ENCODE data around the gene CNTNAP2. TPM values are rescaled to one million over a fixed set of nuclear protein-coding genes. Genes with fewer than 3 reads are reported as not detected.

The CNTNAP2 gene
- polyA plus RNA-seq, 10 donors: 5.6 to 19.6 (median 11.4) TPM

DNA sequence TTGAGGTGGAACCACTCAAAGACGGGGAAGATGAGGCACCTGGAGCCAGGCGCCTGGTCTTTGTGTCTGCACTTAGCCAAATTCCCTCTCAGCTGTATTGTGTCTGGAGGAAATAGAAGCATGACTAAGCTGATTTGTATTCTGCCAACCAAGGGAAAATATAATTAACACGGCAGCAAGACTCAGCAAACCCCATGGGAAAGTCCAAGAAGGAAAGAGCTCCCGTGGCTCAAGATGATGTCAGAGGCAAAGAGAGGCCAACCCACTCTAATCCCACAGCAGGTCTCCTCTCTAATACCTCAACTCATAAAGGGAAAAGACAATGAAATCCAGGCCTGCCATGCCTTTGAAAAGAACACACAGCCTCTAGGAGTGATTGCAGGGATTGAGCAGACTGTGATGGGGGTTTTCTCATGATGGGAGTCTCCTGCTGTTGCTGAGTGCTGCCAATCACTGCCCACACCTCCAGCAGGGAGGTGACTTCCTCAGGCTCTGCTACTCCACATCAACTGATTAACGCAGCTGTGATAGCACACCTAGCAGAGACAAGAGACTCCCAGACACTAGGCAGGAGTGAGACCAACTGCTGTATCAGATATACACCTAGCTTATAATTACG lies 2218.5 kb downstream of the CNTNAP2 start:
- peak in 1 of 3 donors; percentile 64 for DNase-seq

DNA sequence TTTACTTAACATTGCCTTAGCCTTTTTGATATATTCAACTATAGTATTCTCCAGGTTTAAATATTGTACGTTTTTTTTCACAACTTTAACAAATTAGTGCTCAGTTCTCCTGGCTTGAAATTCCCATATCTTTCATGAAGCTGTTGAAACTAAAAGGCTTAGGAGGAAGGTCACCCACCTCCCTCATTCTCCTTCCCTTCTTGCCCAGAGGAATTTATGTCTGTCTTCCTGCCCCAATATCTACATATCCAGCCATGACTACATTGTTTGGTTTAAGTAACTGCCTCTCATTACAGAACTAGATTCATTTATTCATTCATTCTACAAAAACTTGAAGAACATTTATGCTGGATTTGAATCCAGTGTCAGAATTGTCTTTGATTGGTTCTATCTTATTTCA lies 2219.2 kb downstream of the CNTNAP2 start:
- DNase-seq: no peak

DNA sequence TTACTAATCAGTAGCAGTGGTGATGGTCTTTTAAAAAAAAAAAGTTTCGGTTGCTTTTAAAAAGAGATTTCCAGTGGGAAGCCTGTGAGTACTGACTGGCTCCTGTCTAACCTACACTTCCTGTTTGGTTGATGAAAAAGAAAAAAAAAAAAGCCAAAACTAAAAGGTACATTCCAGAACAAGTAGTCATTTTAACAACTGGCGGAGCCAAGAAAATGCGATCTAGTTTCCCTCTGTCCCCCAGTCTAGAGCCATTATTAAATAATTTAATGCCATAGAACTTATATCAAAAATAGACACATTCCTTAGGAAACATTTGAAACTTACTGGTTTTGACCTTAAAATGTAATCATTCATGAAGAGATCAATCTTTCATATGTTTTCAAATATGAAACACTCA lies 2219.8 kb downstream of the CNTNAP2 start:
- no peak for DNase-seq

DNA sequence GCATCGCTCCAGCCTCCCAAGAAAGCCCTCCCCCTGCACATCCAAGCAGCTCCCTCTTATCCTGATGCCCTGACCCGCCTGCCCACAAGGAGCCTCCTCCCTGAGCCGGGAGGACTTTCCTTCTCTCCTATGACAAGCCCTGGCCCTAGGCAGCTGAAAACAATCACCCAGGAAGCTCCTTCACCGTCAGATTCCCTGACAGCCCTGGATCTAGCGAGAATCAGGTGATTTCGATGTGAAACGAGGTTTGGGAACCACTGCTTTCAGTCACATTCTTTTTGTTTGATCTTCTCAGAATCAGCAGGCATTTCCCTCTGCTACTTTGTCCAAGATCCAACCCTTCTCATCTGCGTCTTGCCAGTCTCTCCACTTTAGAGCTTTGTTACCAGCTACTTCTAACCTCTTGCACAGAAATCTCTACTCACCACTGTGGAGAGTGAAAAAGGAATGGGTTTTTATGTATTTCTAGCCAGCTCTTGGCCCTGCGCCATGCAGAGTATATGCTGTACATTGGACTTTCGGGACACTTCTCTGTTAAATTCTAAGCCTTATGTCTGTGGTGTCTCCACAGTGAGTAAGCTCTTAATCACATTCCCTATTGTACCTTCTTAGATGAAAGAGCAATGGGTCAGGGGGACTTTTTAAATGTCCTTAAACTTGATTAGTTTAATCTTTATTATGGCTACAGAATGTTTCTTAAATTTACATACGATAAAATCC lies 2220.8 kb downstream of the CNTNAP2 start:
- DNase-seq: no peak

DNA sequence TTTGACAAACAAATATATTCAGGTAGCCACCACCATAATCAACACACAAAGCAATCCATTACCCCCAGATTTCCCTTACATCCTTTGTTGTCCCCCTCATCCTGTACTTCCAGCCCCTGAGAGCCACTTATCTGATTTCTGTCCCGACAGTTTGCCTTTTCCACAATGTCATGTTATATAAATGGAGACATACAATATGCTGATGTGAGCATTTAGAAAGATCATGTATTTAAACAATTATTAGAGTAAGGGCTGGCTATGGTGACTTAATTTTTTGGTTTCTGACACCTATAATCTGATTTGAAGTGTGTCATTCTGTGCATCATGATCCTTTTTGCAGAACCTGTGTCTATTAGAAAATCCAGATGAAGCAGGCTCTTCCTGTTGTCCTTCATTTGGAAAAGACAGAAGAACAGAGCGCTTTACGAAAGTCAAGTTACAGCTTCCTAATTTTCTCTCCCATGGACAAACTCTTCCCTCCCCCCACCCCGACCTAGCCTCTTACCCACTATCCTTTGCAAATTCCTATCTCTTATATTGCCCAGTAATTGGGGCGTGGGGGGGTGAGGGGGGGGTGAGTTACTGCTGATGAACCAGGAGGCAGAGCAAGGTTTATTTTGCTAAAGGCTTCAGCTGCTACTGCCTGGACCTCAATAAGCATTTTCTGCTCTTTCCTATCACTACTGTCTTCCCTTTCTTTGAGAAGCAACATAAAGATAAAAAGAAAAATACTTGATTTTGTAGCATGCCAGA lies 2221.6 kb downstream of the CNTNAP2 start:
- DNase-seq: no peak

DNA sequence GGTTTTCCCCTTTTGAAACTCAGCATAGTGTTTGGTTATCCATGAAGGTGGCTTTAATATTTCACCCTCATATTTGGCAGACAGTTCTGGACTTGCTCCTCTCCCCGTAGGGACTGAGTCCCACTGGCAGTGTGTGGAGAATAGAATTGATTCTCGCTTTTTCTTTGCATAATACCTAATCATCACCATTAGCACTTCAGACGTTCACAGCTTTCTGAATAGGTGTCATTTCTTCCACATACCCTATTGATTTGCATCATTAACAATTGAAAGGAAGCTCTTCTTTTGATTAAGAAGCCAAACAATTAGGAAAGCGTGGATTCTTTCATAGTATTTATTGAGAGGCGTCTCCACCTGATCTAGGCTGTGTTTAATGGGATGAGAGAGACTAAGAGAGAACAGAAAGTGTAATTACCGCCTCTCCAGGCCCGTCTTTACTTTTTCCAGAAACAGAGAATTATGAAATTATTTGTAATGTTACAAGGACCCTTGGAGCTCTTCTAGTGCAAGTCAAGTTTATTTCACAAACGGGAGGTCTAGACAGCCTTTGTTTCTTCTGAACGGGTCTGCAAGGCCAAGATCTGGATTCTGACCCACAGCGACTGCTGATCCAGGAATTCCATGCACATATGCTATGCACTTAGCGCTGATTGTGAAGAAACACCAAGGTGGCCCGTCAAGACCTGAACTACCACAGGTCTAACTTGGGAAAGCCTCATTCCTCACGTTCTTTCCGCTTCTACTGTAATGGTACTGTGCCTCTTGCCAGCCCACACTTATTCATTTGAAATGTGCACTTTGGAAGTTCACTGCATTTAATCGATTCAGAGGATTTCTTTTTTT lies 2224.1 kb downstream of the CNTNAP2 start:
- no peak for DNase-seq

DNA sequence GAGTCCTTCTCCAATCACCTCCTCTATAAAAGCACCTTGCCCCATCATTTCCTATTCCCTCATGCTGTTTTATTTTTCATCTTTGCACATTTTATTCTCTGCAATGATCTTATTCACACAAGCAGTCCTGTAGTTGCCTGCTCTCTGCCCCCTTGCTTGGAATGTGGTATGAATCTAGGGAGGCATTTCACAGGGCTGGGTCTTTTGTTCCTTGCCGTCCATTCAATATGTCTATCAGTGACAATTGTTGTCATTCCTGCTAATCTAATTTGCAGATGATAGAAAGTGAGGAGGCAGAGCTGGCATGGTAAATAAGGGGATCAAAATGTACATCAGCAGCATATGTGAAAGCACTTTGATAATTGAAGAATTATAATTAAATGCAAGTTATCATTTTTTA lies 2227.8 kb downstream of the CNTNAP2 start:
- DNase-seq: no peak

DNA sequence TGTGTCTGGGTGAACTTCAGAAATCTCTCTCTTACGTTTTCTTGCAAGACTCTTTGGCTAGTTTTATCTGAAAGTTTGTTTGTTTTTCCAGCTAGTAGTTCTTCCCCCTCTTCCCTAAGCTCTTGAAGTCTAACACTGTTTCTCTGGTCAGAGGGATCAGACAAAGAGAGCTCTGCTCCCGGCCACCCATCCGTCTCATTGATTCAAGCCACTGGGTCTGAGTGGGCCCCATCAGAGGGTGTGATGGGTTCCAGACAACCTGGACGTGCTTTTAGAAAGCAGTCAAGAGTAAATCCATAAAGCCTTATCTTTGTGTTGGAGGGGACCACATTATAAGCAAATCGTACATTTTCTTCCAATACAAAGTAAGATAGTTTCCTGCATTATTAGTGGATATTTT lies 2231.4 kb downstream of the CNTNAP2 start:
- DNase-seq: no peak

DNA sequence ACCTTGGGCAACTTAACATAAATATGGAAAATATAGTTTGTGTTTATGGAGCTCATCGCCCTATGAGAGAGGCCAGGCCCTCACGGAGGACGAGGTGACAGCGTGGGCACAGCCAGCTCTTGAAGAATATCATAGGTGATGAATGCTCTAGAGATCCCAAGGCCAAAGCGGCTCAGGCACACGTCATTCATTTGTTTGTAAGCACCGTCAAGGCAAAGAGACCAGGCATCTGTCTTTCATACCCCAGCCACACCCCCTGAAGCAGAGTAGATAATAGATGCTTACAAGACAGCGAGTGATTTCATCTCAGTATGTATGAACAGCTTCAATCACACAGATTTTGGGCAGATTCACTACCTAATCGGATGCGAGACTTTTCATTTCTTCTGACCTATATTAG lies 2231.9 kb downstream of the CNTNAP2 start:
- DNase-seq: no peak

DNA sequence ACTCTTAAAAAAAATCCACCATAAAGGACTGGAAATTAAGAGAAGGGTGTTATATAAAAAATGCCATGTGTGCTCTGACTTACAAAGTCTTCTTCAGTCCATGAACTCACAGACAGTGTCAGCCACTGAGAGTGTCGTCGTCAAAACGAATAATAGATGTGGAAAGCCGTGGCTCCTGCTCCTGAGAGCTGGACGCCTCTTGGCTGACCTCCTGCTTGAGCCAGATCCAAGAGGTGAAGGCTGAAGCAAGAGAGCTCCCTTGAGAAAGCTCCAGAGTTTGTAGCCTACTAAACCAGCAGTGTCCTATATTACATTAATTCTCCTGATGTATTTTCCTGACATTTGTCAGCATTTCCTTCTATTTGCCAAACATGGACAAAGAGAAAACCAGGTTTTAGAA lies 2239.7 kb downstream of the CNTNAP2 start:
- DNase-seq: peak; percentile 80 to 95 (median 92)

DNA sequence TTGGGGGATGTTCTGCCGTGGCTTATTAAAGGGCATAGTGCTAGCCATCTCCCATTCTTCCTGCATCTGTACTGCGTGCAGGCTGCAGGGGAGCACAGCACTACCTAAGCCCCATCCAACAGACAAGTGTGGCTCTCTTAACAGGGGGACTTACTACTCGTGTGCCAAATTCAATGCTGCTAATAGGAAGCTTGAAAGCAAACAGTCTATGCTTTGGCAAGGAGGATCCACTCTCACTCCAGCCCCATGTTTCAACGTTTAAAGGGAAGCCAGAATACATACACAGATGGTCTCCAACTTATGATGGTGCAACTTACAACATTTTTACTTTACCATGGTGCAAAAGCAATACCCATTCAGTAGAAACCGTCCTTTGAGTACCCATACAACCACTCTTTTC lies 2245.9 kb downstream of the CNTNAP2 start:
- DNase-seq: peak in 1 of 3 donors; percentile 59

DNA sequence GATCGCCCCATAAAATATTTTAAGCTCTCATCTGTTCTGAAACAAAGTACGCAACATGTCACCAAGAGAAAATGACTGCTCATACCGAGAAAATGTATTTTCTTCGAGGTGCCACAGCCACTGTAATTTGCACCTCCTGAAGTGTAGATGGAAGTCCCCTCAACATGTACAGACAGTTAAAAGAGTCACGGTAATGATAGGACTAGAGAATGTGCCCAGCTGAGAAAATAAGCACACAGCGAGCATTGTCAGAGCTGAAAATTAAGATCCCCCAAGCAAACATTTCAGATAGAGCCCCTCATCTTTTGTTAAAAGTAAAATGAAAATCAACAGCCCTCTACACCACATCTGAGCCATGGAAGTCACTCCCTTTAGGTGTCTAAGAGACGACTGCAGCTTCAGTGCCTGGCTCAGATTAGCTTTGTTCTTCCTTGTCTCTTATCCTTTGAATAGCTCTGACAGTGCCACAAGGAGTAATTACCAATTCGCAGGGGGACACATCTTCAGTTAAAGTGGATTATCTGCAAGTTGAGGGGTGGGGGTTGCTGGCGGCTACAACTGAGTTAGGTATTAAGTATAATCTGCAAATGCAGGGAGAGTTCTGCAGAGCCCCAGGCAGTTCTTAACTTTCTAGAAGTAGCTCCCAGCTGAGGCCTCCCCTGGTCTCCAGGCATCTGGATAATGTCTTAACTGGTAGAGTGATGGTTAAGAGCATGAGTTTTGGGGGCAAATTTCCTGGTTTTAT lies 2251.3 kb downstream of the CNTNAP2 start:
- no peak for DNase-seq

DNA sequence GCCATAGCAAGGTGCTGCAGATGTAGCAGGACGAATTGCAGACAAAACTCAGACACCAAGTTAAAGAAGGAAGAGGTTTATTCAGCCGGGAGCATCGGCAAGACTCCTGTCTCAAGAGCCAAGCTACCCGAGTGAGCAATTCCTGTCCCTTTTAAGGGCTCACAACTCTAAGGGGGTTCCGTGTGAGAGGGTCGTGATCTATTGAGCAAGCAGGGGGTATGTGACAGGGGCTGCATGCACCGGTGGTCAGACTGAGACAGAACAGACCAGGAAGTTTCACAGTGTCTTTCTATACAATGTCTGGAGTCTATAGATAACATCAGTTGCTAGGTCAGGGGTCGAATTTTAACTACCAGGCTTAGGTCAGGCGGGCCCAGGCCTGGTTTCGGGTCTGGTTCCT lies 2252.0 kb downstream of the CNTNAP2 start:
- DNase-seq: no peak

DNA sequence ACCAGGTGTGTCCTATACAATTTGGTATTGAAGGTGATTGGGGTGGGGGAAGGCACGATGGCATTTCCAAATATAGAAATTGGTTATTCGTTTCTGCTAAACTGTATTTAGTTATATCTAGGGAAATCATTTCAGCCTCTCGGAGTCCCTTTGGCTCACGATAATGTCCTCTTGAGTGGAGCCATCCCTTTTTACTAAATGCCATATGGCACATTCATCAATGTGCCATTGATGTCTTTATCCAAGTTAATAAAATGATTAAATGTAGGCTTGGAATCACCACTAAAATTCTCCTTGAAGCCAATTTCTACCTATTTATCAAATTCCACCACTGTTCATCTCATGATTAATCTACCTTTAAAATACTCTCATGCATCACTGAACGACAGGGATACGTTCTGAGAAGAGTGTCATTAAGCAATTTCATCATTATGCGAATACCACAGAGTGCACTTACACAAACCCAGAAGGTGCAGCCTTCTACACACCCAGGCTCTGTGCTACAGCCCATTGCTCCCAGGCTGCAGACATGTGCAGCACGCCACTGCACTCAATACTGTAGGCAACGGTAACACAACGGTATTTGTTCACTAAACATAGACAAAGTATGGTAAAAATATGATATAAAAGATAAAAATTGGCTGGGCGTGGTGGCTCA lies 2254.8 kb downstream of the CNTNAP2 start:
- no peak for DNase-seq

DNA sequence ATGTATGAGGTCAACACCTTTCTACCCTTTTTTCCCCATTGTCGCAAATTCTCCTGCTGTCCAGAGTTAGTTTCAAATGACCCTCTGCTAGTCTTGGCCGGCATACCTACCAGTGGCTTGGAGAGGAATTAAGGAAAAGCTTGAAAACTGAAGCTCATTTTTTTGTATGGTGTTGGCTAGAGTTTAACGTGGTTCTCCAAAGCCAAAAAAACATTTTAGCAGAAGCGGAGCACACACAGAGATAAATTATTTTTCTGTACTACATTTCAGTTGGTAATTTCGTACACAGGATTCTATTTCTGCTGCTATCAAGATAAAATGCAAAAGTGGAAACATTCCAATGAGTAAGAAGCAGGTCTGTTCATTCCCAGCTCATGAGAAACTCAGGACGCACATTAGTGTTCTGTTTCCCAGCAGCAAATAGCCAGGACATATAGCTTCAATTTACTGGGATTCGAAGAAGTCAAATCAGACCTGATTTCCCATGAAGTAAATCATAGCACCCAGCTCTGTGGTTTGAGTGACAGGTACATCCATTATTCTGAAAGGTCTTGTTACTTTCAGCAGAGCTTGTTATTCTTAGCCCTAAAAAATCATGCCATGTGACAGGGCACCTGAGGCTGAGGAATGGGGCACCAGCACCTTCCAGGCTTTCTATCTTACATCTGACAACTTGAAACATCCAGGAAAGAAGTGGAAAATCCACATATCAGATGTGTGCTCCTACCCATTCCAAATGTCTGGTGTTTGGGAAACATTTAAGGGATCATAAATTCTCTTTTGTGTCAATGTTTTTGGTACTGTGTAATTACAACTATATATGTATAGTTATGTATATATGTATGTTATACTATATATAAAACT lies 2258.0 kb downstream of the CNTNAP2 start:
- peak; percentile 10 to 71 (median 36) for DNase-seq

DNA sequence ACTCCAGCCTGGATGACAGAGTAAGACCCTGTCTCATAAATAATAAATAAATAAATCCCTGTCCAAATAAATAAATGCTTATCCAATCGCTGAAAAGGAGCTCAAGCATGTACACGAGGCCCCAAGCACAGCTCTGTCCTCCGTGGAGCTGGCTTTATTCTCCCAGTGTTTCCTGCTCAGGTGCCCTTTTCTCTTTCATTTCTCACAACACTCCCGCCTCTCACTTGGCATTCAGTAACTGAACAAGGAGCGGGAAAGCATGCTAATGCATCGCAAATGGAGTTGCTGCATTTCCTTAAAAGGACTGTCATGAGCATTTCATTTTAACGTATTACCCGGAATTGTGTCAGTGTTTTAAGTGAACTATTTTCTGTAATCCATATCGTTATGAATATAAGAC lies 2263.1 kb downstream of the CNTNAP2 start:
- no peak for DNase-seq

DNA sequence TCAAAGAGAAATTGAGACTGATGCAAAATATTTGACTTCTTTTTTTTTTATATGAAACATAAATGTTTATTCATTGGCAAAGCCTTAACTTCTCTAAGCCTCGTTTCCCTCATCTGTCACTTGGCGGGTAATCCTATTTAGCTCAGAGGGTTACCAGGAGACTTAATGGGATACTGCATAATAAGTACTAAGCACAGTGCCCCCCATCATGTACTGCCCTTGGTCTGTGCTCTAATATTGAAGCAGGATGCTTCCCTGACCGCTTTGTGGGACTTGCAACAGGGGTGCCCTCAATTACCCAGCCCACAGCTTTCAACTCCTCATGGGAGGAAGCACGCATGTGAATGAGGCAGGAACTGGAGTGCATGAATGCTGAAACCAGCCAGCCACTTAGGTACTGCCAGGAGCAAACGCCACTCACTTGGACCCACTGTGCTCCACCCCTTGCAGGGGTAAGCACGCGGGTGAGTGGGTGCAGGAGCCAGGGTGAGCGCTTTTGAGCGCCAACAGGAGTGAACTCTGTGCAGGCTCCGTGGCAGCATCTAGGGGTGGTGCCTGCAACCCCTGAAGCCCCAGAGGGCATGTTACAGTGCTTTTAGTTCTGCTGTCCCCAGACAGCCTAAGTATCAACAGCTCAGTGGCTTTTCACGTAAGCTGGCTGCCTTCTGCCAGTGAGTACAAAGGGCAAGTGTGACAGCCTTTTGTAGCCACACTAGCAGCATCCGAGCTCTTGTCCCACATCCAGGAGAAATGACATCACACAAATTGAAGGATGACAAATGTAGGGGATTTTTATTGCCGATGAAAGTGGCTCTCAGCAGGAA lies 2264.2 kb downstream of the CNTNAP2 start:
- no peak for DNase-seq

DNA sequence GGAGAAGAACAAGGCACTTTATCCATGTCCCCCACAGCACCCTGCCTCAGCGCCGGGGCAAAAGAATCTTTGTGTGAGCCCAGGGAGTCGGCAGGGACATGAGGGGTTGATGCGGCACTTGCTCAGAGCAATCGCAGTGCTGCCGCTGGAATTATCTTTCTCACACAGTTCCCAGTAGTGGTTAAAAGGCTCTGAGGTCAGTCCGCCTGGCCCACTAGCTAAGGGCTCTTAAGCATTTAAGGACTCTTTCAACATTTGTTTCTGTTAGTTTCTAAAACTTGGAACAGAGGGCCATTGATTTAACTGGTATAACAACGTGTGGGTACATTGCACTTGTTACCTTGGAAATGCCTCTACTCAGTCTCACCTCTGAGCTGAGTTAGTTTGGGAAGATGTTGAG lies 2266.0 kb downstream of the CNTNAP2 start:
- no peak for DNase-seq

DNA sequence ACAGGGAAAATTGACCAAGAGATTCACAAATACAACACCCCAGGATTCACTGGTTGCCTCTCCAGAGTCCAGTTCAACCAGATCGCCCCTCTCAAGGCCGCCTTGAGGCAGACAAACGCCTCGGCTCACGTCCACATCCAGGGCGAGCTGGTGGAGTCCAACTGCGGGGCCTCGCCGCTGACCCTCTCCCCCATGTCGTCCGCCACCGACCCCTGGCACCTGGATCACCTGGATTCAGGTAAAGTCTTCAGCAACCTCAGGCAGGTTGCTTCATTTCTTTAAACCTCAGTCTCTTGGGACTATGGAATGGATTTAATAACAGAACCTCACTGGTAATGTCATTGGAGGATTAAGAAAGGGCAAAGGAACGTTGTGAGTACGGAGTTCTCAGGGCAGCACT lies 2267.1 kb downstream of the CNTNAP2 start:
- no peak for DNase-seq
